ENCODE data around the gene HOXC9.

Gene HOXC9

DNA sequence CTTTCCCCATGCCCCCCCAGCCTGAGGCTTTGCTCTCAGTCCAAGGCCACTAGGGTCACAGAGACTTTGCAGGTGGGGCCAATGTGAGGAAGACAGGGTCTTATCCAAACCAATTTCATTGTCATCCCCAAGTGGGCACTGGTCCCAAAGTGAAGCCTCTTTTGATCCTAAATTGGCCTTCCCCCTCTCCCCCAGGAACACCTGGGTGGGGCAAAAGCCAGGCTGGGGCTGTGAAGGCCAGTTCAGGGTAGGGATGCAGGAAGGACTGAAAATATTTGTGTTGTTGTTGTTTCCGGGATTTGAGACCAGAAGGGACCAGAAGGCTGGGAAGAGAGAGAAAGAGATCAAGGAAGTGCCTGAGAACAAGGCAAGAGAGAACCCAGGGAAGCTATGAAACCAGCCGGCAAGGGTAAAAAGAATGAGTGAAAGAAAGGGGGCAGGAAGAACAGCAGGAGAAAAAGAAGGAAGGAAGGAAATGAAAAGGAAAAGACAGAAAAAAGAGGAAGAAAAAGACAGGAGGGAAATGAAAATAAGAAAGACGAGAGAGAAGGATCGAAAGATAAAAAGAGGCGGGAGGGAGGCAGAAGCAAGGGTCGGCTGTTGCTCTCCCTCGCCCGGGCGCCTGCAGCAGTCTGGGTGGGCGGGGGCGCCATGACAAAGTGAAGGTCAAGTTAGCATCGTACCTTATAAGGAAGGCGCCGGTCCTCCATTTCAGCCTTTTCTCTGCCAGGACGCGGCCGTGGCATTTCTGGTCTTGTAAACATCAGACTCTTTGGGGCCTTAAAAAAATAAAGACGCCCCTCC, 34.5 kb upstream of the HOXC9 start:
- TF ChIP-seq, protein P1, sequence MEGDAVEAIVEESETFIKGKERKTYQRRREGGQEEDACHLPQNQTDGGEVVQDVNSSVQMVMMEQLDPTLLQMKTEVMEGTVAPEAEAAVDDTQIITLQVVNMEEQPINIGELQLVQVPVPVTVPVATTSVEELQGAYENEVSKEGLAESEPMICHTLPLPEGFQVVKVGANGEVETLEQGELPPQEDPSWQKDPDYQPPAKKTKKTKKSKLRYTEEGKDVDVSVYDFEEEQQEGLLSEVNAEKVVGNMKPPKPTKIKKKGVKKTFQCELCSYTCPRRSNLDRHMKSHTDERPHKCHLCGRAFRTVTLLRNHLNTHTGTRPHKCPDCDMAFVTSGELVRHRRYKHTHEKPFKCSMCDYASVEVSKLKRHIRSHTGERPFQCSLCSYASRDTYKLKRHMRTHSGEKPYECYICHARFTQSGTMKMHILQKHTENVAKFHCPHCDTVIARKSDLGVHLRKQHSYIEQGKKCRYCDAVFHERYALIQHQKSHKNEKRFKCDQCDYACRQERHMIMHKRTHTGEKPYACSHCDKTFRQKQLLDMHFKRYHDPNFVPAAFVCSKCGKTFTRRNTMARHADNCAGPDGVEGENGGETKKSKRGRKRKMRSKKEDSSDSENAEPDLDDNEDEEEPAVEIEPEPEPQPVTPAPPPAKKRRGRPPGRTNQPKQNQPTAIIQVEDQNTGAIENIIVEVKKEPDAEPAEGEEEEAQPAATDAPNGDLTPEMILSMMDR (IDR thresholded peaks at IDR 0.05): no peak

DNA sequence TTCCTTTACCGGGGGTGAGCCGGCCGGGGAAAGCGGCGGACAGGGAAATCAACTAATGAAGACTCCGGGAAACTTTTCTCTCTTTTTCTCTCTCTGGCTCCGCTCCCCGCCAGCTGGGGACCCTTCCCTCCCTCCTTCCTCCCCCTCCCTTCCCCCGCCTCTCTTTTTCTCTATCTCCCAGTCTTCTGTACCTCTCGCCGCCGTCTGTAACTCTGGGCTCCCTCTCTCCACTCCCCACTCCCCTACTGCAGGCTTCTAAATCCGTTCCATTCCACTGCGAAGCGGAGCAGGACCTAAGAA, 33.9 kb upstream of the HOXC9 start:
- TF ChIP-seq, protein P1 (IDR thresholded peaks at IDR 0.05): no peak

DNA sequence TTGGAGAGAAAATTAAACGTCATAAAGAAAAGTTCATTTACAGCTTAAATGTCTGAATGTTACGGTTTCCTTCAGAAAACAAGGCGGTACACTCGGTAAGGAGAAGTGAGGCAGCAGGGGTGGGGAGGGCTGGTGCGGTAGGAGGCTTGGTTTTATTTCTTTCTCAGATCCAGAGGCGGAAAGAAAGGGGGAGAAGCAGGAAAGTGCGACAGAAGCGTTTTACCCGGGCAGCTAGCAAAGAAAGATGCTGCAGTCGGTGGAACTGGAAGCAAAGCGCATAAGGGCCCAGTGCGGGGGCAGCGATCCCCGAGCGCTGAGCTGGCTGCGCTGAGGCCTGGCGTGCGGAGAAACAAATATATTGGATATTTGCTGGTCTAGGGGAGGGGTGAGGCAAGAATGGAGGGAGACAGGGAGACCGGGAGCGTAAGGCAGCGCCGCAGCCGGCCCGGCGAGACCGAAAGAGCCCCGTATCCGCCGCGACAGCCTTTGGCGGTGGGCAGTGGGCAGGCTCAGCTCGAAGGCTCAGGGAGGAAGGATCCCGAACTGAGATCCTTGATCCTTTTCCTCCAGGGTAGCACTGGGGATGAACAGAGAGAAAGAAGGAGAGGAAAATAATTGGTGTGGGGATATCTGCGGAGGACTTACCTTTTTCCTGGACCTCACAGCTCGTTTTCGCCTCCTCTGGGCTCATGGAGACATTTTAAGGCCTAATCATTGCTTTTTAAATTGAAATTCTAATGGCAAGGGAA, 33.4 kb upstream of the HOXC9 start:
- TF ChIP-seq, protein P1 (IDR thresholded peaks at IDR 0.05): no peak

DNA sequence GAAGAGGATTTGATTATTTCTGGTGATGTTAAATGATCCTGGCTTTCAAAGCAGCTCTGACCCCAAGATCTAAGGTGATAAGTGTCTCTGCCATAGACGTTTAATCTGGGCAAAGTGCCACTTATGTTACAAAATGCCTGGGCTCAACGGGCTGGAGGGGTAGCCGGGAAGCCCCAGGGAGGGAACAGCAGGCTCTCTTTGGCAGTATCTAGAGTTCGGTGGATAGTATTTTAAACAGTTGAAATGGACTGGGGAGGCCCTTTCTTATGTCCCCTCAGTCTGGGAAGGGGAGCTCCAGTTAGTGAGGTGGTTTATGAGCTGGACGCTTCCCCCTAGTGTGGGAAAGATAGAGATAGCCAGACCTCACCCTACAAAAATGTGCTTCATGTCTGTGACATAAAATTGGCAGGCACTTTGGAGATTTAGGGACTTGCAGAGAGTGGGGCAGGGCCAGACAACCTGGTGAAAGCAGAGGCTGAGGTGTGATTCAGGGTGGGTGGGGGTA, 32.5 kb upstream of the HOXC9 start:
- TF ChIP-seq, protein P1 (IDR thresholded peaks at IDR 0.05): no peak

DNA sequence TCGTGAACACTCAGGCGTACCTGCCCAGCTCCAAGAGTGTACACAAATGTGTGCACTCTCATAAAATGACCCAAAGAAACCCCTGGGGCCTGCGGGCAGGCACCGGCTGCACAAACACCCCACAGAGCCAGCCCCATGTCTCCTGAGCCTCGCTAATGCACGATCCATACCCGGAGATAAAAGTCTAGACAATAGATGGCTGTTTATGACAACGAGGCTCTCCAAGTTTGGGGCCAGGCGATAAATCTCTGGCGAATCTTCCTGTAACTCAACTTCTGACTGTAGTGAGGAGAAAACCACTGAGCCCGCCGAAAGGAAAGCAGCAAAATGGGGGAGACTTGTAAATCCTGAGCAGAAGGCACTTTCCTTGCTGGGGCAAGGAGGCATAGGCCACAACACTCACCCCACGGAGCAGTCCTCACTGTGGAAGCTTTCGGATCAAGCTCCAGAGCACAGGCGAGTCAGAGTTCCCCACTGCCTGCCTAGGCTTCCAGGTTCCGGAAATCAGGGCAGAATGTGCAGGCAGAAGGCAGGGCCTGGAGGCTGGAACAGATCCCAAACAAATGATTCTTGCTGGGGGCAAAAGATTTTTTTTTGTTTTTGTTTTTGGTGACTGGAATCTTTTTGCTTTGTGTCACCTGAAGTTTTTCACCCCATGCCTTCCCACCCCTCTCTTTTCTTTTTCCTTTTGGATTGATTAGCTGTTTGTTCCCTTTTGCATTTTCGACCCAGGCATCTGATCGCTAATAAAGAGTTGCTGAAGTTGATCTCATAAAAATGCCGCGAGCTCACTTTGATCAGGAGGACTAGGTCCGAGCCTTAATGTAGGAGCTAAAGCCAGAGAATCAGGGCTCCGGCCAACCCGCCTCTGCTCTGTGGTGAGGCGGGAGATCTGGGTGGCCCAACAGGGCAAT, 31.5 kb upstream of the HOXC9 start:
- TF ChIP-seq, protein P1 (IDR thresholded peaks at IDR 0.05): no peak

DNA sequence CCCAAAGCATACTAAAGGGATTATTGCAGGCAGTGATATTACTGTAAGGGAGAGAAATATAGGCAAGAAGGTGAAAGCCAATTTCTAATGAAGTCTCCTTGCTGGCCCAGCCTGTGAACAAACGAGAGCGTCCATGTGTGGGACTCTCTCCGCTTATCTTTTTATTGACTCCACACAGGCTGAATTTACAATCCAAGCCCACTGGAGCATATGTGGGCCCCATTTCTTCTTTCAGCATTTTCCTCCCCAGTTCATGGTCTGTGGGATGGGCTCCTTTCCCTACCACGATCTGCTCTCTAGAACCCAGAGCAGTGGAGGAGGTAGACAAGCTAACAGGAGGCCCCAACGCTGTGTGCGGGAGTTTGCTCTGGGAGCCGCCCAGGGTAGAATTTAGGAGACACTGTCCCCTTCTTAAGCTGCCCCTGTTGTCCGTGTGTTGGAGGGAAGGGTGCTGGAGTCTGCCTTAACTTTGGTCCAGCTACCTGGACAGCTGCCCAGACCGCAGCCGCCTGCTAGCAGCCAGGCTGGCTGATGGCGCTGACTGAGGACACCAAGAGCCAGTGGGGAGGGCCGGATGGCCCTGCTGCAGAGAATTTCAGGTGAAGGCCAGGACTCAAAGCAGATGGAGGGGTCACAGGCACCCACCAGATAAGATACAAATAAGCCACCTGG, 30.2 kb upstream of the HOXC9 start:
- TF ChIP-seq, protein P1 (IDR thresholded peaks at IDR 0.05): no peak

DNA sequence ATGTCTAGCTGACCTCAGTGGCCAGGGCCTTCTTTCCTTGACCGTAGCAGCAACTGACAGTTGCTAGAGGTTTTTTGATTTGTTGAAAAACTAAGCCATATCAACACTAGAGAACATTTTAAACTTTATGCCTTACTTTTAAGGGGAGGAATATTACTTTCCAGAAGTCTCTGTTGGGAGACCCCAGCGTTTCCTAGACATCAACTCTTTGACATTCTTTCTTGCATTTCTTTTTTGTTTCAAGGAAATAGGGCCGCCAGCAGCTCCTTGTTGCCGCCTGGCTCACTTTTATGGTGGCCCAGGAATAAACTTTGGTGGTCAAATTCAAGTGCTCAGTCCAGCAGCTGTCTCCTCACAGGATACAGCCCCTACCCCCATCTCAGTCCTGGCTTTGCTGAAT, 29.5 kb upstream of the HOXC9 start:
- TF ChIP-seq, protein P1 (IDR thresholded peaks at IDR 0.05): no peak
